HPDE6-E6E7 (cell line): ENCODE results near the gene ASB4.
"Not testable (repeated sequence)": the region's sequence is repeated elsewhere in the genome, so short reads cannot be mapped to it uniquely, and the experiment has no call there.

Experiments
- DNase-seq: peaks from one replicate; pipeline ENCODE4 v3.0.0; 2011; ENCODE audit warnings: missing footprints; ENCODE audit errors: extremely low spot score

The ASB4 gene

DNA sequence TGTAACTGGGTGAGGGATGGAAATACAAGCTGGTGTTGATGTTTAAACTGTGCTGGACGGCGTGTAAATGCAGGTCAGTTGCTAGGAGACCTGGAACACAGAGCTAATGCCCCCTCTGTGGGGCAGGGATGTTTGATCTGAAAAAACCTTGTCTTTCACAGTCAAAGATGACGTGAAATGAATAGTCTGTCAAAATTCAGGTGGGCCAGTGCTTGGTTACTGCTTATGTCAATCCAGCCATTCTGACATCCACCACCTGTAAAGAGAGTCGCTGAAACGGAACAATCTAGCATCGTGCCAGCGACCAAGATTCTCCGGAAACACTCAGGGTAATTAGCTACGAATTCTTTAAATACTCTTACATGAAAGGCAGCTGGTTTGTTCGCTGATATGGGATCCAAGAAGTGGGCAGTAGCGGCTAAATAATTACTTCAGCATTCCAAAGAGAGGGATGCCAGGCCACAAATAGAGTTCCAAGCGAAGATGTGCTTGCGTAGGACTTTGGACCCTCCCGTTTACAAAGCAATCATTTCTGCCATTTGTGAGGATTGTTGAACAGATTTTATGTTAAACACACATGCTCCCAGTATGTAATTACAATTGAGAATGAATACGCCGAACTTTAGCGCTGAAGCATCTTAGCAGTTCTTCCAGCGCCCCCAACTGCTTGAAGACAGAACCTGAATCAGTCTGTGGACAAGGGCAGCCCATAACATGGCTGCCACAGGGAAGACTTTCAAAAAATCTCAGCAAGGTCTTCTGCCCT is 7.3 kb upstream of the ASB4 start:
- DNase-seq, result peak; percentile 12

DNA sequence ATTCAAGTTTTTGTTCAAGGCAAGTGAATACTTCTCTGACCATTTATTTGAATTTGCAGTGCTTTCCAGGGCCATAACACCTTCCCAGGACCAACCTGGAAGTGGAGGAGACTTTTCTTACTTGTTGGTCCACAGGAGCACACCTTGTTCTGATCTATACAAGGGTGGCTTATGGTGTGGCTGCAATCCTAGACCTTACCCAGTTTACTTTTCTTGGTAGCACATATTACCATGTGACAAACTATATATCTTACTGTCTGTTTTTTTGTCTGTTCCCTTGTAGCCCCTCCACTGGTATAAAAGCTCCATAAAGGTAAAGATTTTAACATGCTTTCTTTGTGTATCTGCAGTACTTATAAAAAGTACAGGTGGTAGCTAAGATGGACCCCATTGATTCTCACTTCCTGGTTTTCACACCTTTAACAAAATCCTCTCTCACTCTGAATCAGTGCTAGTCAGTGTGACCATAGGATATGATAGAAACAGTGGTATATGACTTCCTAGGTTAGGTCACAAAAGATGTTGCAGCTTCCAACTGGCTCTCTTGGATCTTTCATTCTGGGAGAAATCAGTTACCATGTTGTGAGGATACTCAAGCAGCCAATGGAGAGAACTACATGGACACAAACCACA is 5.6 kb upstream of the ASB4 start:
- DNase-seq, result no peak

DNA sequence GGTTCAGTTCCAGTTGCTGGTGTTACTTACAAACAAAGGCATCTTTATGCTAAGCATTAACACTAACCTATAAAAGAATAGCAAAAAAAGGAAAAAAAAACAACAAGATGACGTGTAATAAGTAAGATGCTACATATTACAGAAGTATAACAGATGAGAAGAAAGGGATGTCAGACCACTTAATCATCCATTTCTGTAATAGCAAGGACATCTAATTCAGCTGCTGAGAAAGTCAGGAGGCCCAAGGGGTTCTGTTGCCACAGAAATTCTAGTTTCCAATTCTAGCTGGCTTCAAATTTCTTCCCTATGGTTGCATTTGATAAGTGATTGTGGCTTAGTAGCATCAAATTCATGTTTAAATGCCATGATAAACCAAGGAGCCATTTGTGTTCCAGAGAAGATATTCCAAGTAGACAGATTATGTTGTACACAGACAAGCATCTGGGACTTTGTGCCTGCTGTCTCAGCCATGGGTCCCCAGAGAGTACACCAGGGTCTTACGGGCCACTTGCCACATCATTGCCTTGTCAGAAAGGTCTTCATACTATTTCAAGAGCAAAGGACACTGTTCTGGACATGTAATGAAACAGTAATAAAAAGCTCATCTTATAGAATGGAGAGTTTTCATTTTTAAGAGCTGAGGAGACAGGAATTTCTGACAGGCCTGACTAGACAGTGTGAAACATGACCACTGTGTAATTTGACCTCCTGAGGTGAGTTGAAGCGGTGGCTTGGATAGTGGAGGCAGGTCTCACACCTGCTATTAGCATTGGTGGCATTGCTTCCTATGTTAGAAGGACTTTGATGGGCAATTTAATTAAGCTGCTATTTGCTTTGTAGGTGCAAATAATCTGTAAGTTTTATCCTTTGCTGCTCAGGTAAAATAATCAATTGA is 4.2 kb upstream of the ASB4 start:
- DNase-seq, result no peak

DNA sequence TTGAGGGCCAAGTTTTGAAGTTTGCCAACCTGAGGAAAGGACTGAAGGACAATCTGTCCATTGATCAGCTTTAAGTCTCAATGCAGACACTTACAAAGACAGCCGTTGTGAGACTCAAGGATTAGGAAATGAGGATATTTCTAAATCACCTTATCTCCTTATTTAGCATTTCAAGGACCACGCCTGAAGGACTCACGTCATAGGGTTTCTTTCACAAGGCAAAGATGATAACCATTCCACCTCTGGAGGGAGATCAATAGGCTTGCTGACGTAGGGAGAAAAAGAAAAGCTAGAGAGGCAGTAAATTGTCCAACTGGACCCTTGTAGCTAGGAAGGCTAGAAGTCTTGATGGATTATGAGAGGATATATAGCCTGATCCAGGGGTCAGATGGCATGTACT is 3.3 kb upstream of the ASB4 start:
- DNase-seq, result no peak

DNA sequence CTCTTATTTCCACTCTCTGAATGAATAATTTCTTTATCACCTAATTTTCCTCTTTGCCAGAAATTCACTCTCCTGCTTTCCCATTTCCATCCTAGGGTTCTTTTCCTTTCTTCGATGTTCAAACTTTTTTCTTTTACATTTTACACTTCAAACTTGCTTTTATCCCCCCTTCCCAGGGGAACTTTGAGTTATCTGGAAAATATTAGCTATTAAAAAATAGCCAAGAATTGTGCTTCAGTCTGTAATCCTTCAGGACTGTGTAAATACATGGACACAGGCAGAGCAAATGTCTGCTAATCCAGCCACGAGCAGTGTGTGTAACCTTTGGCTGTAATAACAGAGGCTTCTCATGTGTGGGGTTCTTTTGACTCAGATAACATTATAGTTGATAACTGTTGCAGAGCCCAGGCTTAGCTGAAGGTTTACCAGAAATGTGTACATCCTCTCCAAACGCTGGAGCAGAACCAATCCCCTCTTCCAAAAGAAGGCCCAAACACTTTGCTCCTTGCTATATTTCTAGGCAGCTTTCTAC is 4.6 kb downstream of the ASB4 start:
- no peak for DNase-seq

DNA sequence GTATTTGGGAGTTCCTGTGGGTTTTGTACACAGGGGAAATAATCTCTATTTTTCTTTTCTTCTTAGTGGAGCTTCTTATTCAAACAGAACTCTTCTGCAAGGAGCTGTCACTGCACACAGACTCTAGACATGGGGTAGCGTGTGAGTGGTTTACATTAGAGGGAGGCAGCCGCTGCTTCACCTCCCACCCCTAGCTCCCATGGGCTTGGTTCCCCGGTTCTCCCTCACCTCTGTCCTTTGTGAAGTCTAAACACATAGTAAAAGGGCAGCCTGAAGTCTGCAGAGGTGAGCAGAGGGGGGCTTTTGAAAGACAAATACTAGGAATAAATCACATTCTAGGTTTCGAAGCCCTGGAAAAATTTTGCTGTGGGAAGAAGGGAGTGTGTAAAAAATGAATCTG is 5.5 kb downstream of the ASB4 start:
- no peak for DNase-seq

DNA sequence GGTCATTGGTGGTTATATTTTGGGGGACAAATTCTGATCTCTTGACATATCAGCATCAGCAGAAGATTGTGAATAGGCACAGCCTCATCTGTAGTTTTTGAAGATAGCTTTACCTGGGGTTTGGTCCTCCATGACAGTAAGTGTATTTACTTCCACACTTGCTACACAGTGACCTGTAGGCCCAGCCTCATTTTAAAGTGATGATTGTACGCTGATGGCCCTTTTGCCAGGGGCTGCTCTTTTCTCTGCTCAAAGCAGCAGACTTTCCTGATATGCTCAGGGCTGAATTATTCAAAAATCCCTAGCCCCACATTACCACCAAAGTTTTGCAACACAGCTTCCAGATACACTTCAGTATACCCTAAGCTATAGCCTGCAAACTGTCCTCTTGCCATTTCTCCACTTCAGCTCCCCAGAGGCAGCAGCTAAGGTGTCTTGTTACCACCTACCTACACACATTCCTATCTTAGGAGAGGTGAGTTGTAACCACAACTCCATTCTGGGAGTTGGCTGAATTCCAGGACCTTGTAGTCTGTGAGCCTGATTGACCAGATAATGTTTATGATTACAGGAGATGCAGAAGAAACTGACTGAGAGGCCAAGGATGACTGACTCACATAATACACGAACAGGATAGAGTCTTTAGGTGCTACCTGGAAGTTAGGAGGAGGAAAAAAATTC is 6.0 kb downstream of the ASB4 start:
- peak; percentile 88 for DNase-seq

DNA sequence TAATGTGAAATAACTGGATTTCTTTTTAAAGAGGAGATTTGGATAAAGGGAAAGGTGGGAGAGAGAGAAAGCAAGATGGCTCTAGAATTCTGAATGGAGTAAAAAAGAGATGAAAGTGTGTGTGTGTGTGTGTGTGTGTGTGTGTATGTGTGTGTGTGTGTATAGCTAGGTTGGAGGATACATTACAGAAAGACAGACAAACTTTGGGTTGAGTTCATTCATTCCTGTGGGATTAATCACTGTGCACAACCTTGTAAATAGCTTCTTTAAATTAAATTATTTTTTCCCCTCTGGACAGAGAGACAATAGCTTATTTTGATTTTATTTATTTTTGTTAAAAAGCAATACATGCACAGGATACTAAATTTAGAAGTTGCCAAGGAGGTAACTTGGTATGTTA is 7.5 kb downstream of the ASB4 start:
- DNase-seq, result no peak

DNA sequence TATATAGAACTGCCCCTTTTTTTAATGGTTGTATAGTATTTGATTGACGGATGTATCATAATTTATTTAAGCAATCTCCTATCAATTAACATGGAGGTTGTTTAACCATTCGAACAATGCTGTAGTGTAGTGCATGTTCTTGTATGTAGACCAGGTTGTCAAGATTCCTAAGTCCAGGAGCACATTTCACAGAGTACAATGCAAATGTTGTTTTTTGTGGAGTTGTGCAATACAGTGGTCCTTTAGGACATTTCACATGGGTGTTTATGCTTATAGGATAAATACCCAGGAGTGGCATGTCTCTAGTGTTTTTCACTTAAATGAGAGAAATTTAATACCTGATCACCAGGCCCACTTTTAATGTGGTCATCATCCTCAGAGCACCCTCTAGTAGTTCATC is 8.1 kb downstream of the ASB4 start:
- DNase-seq, result no peak

DNA sequence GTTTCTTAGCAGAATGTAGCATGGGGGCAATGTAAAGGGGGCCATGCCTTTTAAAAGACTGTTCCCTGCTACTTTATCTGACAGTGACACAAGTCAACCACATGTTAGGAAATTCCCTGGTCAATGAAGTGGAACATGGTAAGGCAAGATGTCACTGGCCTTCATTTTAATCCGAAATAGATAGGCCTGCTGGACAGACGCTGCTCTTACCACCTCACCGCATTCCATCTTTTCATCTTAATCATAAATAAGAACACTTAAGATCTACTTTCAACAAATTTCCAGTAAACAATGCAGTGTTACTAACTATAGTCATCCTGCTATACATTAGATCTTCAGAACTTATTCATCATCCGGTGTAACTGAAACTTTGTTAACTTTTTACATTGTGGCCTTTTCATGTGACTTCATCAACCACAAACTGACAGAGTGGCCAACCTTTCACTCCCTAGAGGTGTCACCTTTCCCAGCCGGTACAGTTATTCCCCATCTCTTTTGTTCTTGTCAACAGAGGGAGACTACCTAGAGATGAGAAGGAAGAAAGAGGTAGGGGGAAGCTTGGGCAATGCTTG is 15.6 kb downstream of the ASB4 start:
- no peak for DNase-seq

DNA sequence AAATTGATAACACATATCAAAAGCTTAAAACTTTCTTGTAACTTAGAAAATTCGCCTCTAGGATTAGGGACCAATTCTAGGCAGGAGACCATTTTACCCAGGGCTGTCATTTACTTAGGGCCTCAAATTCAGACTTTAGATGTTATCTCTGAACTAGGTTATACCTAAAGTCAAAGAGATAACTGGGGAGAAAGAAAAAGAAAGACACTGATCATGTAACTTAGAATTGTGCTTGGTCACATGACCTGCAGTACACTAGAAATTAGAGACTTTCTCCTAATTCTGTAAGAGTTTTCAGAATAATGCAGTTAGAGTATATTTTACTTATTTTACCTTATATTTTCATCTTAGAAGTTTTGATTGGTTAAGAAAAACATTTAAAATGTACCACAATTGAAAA is 16.7 kb downstream of the ASB4 start:
- DNase-seq, result no peak

DNA sequence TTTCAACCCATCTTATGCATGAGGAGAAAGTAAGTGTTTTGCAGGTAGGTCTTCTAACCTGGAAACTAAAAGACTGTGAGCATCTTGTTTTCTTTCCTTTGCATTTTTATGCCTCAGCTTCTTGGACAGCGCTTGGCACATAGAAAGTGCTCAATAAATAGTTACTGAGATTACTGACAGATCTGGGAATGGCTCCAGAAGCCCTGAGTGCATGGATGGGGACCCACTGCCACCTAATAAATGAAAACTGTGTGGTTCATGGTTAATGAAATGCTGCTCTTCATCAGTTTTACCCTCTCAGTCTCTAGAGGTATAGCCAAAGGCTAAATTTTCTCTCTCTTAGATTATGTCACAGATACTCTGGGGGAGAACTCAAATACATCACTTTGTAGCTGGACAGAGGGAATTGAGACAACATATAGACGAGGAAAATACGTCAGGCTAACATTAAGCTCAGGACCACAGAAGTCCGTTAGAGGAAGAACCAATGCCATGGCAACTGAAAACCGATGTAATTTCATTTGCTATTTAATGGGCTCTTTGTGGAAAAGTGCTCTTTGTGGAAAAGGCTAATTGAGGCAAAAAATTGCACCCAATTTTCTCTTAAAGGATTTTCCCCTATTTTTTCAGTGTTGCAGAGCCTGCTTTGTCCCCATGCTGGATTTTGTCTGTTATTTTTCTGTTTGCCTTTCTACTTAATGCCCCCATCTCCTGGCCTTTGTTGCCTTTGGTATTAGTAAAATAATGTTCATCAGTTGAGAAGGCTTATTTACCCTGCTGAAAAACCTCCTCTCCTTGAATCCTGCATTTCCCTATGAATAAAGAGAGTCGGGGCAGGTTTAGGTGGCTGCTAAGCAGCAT is 17.8 kb downstream of the ASB4 start:
- no peak for DNase-seq

DNA sequence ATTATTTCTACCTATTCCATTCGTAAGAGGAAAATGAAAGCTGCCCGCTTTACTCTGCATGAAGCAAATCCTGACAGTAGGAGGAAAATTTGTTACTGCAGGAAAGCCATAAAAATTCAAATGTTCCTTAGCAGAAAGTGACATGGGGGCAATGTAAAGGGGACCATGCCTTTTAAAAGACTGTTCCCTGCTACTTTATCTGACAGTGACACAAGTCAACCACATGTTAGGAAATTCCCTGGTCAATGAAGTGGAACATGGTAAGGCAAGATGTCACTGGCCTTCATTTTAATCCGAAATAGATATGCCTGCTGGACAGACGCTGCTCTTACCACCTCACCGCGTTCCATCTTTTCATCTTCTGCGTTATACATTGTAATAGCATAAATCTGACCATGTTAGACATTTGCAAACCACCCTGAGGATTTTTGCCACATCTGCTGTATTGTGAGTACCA is 18.4 kb downstream of the ASB4 start:
- DNase-seq, result not testable (repeated sequence)

DNA sequence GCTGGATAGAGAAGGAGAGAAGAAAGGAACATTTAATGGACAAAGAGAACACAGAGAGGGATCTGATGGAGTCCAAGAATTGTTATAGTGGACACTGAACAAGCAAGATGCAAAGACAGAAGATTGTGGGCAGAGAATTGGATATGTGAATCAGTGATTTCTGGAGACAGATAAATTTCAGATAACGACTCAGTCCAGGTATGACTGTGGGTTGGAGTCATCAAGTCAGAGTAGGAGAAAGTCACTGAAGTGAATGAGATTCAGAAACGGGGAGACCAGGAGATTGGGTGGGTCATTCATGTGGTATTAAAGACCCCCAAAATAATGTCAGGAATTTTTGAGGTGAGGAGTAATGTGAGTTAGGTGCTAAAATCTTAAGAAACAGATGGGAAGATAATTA is 23.0 kb downstream of the ASB4 start:
- DNase-seq, result no peak

DNA sequence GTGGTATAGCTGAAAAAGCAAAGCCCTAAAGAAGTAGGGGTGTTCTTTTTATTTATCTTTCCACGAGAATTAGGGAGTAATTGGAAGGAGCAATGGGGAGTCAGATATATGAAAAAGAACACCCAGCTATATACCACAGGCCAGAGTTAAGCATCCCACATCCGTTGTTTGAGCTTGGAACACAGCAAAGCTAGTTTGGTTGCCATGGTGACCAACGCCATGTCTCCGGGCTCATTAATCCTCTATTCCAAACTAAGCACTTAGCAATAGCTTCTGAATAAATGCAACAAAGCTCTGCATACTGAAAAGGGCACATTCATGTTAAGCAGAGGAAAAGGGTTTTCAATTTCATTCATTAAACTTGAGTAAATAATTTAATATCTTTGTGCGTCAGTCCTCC is 23.5 kb downstream of the ASB4 start:
- DNase-seq, result no peak

DNA sequence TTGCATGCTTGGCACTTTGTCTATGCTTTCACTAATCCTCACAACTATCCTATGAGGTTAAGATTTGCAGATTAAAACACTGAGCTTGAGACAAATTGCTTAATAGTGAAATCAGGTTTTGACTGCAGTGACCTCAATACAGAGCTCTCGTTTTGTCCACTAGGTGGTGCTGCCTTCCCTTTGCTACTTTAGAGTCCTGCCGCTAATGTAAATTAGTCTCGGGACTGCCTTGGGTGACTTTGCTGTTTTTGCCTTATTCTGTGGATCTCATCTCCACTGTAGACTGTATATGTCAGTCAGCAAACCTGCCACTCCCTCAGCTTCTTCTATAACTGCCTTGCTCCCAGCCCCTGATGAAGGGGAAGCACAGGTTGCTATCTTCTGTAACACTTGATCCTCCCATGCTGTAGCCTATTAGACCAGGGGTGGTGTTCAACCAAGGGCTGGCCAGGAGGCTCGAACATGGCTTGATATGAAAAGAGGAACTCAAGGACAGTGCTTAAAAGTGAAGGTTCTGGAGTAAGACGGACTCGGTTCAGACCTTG is 26.0 kb downstream of the ASB4 start:
- peak; percentile 31 for DNase-seq

DNA sequence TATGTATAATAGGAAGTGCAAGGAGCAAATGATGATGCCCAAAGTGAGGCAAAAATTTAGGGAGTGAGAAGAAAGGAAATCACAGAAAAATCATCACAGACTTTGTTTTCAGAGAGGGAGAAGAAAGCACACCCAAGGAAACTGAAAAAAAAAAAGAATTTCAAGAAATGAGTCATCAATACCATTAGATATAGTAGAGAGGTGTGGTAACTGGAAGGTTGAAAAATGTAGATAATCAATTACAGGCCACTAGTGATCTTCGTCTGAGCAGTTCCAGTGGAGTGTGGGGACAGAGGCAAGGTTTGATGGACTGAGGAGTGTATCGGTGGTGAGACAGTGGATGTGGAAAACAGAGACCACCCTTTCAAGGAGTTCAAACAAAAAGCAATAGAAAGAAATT is 31.7 kb downstream of the ASB4 start:
- no peak for DNase-seq

DNA sequence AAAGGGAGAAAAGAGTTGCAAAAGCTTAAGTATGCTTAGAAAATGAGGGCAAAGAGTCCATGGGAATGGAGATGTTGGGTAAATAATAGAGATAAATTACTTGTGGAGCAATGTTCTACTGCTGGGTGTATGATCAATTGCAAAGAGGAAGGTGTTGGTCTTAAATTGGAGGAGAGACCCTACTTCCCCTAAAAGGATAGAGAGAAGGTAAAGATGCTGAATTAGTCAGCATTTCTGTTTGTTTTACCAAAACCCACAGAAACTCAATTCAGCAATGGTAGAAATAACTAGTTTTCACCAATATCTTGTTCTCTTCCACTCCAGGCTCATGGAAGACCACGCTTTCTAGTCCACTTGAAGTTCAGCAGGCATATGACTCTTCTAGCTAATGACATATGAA is 32.1 kb downstream of the ASB4 start:
- no peak for DNase-seq

DNA sequence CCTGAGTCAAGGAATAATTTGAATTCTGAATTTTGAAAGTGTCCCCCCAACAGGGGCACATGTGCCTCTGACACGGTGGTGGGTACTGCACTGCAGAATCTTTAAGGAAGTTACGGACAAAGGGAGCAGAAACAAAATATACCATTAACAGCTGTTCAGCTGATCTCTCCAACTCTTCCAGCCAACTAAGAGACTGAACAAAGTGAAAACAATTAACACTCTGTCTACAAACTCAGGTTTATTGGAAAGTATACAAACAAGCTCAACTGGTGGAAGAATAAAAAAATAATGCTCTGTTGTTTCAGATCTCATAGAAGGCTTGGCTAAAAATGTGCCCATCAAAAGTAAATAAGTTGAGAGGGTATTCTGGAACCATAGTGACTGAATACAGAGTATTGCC is 34.4 kb downstream of the ASB4 start:
- DNase-seq, result no peak

DNA sequence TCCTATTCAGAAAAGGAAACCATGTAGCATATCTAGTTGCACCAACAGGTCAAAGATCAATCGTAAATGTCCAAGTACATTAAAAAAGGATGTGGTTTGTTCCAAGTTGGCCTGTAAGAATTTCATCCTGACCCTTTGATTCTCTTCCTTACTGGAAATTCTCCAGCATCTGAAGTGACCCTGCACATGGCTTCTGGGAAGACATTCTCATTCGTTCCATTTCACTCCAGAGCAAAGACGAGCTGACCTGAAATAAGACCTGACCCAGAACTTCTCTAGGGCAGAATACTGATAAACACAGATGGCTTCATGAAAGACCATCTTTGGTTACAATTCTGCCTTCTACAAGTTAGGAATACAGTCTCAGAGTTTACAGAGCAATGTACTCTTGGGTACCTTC is 39.8 kb downstream of the ASB4 start:
- no peak for DNase-seq
